Activated naive CD8-positive, alpha-beta T cell treated with anti-CD3 and anti-CD28 coated beads, Interleukin-2, amount 50 U/mL, for 16 hours (primary cell): ENCODE measurements around the gene COL6A3.
"Not testable (repeated sequence)": the region's sequence is repeated elsewhere in the genome, so short reads cannot be mapped to it uniquely, and the experiment has no call there.

Source experiments
- DNase-seq: peaks from one replicate; pipeline ENCODE4 v3.0.0-alpha.2; 2020; ENCODE audit warnings: low read depth, low spot score

COL6A3 gene

GRCh38 chr2:237384672-237385020, 29.3 kb downstream of the COL6A3 start:
- DNase-seq = no peak

DNA sequence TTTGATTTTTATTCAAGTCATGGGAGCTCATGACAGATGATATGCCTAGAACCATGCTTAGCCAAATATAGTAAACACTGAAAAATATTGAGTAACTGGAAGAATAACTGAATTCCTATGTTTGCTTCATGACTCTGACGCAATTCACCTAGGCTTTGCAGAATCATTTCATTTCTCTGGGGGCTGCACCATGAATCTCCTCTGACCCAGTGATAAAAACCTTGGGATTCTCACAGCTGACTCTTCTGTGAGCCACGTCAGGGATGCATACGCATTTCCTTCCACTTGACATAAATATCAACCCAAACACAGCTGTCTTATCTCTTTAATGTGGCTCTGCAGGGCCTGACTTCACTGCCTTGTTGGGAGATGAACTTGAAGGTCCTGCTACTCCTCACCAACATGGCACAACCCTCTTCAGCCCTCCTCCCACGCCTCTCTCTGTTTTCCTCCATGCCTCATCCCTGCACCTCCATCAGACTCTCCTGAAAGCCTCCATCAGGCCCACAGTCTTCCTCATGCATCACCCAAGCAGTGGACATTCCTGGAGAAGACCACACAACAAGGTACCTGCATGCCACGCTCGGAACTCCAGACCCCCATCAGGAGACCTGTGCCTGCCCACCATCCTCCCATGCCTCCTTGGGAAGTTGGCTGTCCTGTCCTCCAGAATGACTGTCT, 29.8 kb downstream of the COL6A3 start:
- DNase-seq = no peak

DNA sequence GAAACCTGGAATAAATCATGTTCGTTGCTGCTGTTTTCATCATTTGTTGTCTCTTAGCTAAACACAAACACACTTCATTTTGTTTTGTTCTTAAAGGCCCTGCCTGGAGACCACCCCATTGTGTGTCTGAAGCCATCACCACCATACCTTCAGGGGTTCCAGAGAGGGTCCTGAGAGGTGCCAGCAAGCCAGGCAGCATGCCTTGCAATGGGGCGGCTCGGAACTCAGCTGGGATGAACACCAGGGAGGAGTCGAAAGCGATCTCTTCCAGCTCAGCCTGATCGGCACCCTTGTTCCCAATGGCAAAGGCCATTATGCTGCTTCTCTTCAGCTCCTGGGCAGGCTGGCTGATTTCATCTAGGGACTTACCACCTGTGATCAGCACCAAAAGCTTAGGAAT, 33.2 kb downstream of the COL6A3 start:
- DNase-seq = no peak

- no peak for DNase-seq
Observed at GRCh38 chr2:237379636-237380035, 34.3 kb downstream of the COL6A3 start.

DNA sequence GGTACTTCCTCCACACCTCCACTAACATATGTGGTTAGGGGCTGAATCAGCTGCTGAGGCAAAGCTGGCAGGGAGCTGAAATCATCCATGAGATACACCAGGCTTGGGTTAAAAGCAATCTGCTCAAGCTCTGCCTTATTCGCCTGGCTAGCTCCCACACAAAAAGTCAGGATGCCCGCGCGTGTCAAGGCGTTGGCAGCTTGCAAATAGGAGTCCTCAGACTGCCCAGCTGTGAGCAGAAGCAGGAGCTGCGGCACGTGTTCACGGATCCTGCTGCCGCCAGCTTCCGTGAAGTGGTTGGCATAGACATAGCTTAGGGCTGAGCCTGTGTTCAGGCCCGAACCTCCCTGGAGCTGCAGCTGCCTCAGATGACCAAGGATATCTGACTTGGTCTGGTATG, 35.3 kb downstream of the COL6A3 start:
- no peak for DNase-seq

- no peak for DNase-seq
Observed at GRCh38 chr2:237374284-237375060, 39.5 kb downstream of the COL6A3 start.

GRCh38 chr2:237371856-237372255, 42.1 kb downstream of the COL6A3 start:
- DNase-seq = no peak

DNA sequence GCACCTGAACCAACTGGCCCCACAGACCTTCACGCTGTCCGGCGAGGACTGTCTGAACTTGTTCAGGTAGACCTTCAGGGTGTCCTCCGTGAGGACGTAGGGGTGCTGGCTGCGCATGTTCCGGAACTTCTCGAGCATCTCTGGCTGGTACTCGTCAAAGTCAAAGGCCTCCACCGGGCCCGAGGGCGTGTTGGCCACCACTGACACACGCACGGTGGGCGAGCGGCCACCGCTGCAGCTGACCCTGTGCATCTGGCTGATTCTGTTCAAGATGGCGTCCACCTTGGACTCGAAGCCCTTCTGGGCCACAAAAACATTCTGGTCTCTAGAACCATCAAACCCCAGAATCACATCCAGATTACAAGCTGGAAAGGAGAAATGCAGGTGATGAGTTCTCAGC, 48.3 kb downstream of the COL6A3 start:
- no peak for DNase-seq

GRCh38 chr2:237364655-237365054, 49.3 kb downstream of the COL6A3 start:
- no peak for DNase-seq

GRCh38 chr2:237361194-237362004, 52.6 kb downstream of the COL6A3 start:
- DNase-seq = no peak

DNA sequence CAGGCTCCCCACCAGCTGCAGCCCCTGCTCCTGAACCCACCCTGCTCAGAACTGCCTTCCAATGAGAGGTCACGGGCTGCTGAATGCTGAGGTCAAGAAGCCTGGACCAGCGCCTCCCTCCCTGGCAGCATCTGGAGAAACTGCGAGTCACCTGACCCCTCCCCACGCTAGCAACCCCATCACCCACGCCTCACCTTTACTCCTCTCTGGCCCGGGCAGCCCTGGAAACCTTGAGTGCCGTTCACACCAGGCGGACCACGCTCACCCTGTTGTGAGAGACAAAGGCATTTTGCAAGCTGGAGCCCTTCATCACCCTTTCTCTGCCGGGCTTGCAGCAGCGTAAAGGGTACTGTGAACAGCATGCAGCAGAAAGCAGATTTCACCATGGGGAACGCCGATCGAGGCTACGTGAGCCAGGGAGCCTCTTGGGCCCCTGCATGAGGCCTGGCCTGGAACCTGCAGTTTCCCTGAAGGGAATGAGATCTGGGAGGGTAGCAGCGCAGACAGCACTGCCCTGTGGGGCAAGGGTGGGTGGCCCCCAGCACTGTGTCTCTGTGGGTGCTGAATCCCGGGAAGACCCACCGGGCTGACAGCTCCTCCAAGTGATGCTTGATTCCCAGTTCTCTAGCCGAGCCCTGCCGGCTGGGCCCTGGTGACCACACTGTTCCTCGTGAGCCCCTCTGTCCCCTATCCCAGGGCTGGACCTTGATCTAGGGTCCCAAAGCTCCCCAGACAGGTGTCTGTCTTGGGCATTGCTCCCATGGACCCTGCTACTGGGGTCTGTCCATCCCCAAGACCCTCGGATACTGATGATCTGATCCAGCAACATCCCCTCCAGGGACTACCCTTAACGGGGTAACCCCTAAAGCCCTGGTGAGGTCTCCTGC, 53.8 kb downstream of the COL6A3 start:
- DNase-seq = no peak

DNA sequence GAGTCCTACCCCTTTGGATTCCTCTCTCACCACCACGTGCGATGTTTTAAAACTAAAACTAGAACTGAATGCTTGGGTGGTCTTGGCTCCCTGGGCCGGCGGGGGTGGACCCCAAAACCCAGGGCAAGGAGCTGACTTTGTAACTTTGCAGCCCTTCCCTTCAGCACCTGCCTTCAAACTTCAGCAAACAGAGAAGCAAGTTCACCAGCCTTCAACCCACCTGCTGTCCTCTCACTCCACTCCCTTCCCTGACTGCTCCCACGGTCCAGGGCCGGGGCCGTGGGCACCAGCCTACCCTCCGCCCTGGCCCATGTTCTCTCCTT, 54.5 kb downstream of the COL6A3 start:
- no peak for DNase-seq

GRCh38 chr2:237358721-237359517, 55.0 kb downstream of the COL6A3 start:
- DNase-seq = no peak

GRCh38 chr2:237355701-237356100, 58.3 kb downstream of the COL6A3 start:
- DNase-seq = no peak

GRCh38 chr2:237354892-237355291, 59.1 kb downstream of the COL6A3 start:
- no peak for DNase-seq

DNA sequence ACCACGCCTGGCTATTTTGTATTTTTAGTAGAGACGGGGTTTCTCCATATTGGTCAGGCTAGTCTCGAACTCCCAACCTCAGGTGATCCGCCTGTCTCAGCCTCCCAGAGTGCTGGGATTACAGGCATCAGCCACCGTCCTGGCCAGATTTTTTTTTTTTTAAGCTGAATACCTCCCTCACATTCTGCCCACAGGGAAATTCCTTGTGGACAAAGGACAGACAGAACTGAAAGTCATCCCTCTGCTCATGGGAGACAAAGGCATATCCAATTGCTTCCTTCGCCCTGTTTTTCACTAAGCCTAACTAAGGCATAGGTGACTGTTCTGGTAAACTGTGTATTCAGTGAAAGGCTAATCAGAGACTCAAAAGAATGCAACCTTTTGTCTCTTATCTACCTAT, 59.8 kb downstream of the COL6A3 start:
- not testable (repeated sequence) for DNase-seq

DNA sequence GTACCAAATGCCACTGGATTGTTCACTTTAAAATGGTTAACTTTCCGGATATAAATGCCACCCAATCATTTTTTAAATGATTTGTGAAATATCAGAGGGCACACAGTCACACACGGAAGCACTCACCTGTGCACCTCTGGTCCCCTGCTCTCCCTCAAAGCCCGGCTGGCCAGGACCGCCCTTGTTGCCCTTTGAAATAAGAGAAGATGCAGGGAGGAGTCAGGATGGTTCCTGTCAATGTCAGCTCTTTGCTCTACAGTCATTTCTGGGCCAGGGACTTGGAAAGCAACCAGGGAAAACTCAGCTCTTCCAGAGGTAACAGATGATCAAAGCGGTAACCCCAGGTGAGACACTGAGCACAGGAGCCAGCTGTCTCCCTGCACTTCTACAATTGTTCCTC, 60.7 kb downstream of the COL6A3 start:
- no peak for DNase-seq

DNA sequence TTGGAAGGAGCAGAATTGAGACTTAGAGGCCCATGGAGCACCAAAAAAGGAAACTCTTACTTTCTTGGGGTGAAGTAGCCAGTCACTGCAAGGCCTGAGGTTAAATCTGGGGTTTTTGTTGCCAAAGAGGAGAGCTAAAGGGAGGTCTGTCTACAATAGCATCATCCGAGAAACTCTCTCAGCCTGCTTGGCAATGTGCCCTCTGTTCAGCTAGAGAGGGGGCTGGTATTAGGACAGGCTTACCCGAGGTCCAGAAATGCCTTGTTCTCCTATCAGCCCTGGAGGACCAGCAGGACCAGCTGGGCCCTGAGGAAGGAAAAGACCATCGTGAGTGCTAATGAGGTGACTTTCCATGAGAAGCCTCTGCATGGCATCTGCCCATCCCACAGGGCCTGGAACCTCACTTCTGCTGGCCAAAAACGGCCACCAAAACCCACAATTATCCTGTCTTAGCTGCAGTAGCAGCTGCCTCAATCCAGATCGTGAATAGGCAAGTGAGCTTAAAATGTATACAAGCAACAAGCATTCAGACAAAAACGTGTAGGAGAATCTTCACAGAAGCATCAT, 61.6 kb downstream of the COL6A3 start:
- no peak for DNase-seq

- DNase-seq = no peak
Observed at GRCh38 chr2:237351796-237352195, 62.2 kb downstream of the COL6A3 start.

- no peak for DNase-seq
Observed at GRCh38 chr2:237351046-237351445, 62.9 kb downstream of the COL6A3 start.

- DNase-seq = no peak
Observed at GRCh38 chr2:237350597-237350996, 63.4 kb downstream of the COL6A3 start.
